Stimulated activated CD4-positive, alpha-beta T cell treated with anti-CD3 and anti-CD28 coated beads, Interleukin-2, amount 100 ng/mL, for 4 hours (primary cell): ENCODE data around the gene FGF14.

ENCODE experiments used
- DNase-seq: peaks from one replicate; pipeline ENCODE4 v3.0.0-alpha.2; 2020; ENCODE audit warnings: low read depth

Gene FGF14

GRCh38 chr13:101925731-101926130 lies 476.1 kb downstream of the FGF14 start:
- no peak for DNase-seq

- no peak for DNase-seq
Measured at GRCh38 chr13:101919541-101920181, 482.2 kb downstream of the FGF14 start.

GRCh38 chr13:101917833-101918661 lies 483.8 kb downstream of the FGF14 start:
- no peak for DNase-seq

- no peak for DNase-seq
Measured at GRCh38 chr13:101917475-101917810, 484.4 kb downstream of the FGF14 start.

- no peak for DNase-seq
Measured at GRCh38 chr13:101916775-101917474, 484.9 kb downstream of the FGF14 start.

- no peak for DNase-seq
Measured at GRCh38 chr13:101916108-101916774, 485.6 kb downstream of the FGF14 start.

GRCh38 chr13:101915755-101916107 lies 486.1 kb downstream of the FGF14 start:
- DNase-seq, result no peak

- no peak for DNase-seq
Measured at GRCh38 chr13:101915331-101915730, 486.5 kb downstream of the FGF14 start.

GRCh38 chr13:101911752-101912151 lies 490.1 kb downstream of the FGF14 start:
- DNase-seq, result no peak

GRCh38 chr13:101903890-101904289 lies 498.0 kb downstream of the FGF14 start:
- no peak for DNase-seq

GRCh38 chr13:101898676-101899075 lies 503.2 kb downstream of the FGF14 start:
- no peak for DNase-seq

GRCh38 chr13:101896541-101896940 lies 505.3 kb downstream of the FGF14 start:
- DNase-seq, result no peak

- no peak for DNase-seq
Measured at GRCh38 chr13:101893021-101893420, 508.8 kb downstream of the FGF14 start.

- no peak for DNase-seq
Measured at GRCh38 chr13:101892296-101892695, 509.6 kb downstream of the FGF14 start.

- no peak for DNase-seq
Measured at GRCh38 chr13:101881593-101881992, 520.3 kb downstream of the FGF14 start.

- no peak for DNase-seq
Measured at GRCh38 chr13:101880581-101880980, 521.3 kb downstream of the FGF14 start.

GRCh38 chr13:101876951-101877350 lies 524.9 kb downstream of the FGF14 start:
- DNase-seq, result no peak

GRCh38 chr13:101875717-101876393 lies 526.0 kb downstream of the FGF14 start:
- no peak for DNase-seq

- DNase-seq, result no peak
Measured at GRCh38 chr13:101875091-101875490, 526.8 kb downstream of the FGF14 start.

GRCh38 chr13:101869553-101869952 lies 532.3 kb downstream of the FGF14 start:
- no peak for DNase-seq

- DNase-seq, result no peak
Measured at GRCh38 chr13:101868585-101869469, 533.0 kb downstream of the FGF14 start.
